ENCODE measurements around the gene NAXE. TPM values are rescaled to one million over a fixed set of nuclear protein-coding genes. Genes with fewer than 3 reads are reported as not detected.
"Not testable (repeated sequence)": the region's sequence is repeated elsewhere in the genome, so short reads cannot be mapped to it uniquely, and the experiment has no call there.

The NAXE gene
- total RNA-seq, 1 donor from 2014 or later = 102 TPM

GRCh38 chr1:156583821-156584622 is 7.6 kb upstream of the NAXE start:
- TF ChIP-seq CTCF (IDR thresholded peaks at IDR 0.05; ENCODE audit: borderline replicate concordance) = peak; percentile 97
- H3K27ac ChIP-seq (replicated peaks) = no peak overlapping the region
- H3K9me3 ChIP-seq (replicated peaks) = no peaks in the 10 kb centered on the region
- no peak overlapping the region for H3K4me3 ChIP-seq
- intact Hi-C loops (cut with micrococcal nuclease) = no loop called here
- no peaks in the 10 kb centered on the region for H3K36me3 ChIP-seq
- no peak for DNase-seq
- no peaks in the 10 kb centered on the region for H3K27me3 ChIP-seq (ENCODE audit: low read depth)
- H3K4me1 ChIP-seq = peaks cover 6% of the 10 kb centered on the region

GRCh38 chr1:156584813-156585212 is 6.8 kb upstream of the NAXE start:
- no peak for DNase-seq
- Histone ChIP-seq H3K4me3 (no peak overlapping the region), H3K4me1 (peaks cover 6% of the 10 kb centered on the region), H3K36me3 (no peaks in the 10 kb centered on the region), H3K27me3 (ENCODE audit: low read depth) (no peaks in the 10 kb centered on the region), H3K27ac (replicated peaks) (no peak overlapping the region), H3K9me3 (replicated peaks) (no peaks in the 10 kb centered on the region)
- intact Hi-C loops (cut with micrococcal nuclease) = no loop called here
- TF ChIP-seq CTCF (IDR thresholded peaks at IDR 0.05; ENCODE audit: borderline replicate concordance) = no peak

GRCh38 chr1:156586323-156586722 is 5.3 kb upstream of the NAXE start:
- Histone ChIP-seq H3K27me3 (ENCODE audit: low read depth) (no peaks in the 10 kb centered on the region), H3K27ac (replicated peaks) (no peak overlapping the region), H3K4me1 (peaks cover 13% of the 10 kb centered on the region), H3K9me3 (replicated peaks) (no peaks in the 10 kb centered on the region), H3K36me3 (no peaks in the 10 kb centered on the region), H3K4me3 (no peak overlapping the region)
- DNase-seq = no peak
- no peak for TF ChIP-seq CTCF (IDR thresholded peaks at IDR 0.05; ENCODE audit: borderline replicate concordance)
- intact Hi-C loops (cut with micrococcal nuclease) = no loop called here

GRCh38 chr1:156586892-156587477 is 4.6 kb upstream of the NAXE start:
- intact Hi-C loops (cut with micrococcal nuclease) = no loop called here
- no peak for DNase-seq

GRCh38 chr1:156587927-156588326 is 3.6 kb upstream of the NAXE start:
- H3K4me3 ChIP-seq; DNase-seq; H3K27me3 ChIP-seq (ENCODE audit: low read depth); H3K27ac ChIP-seq (replicated peaks); intact Hi-C loops (cut with micrococcal nuclease); H3K36me3 ChIP-seq; H3K9me3 ChIP-seq (replicated peaks): not testable (repeated sequence)
- H3K4me1 ChIP-seq = peaks cover 27% of the 10 kb centered on the region

More at GRCh38 chr1:156586892-156587477, 4.6 kb upstream of the NAXE start:
- Histone ChIP-seq H3K4me1 (peaks cover 18% of the 10 kb centered on the region), H3K27me3 (ENCODE audit: low read depth) (no peaks in the 10 kb centered on the region), H3K36me3 (no peaks in the 10 kb centered on the region), H3K4me3 (no peak overlapping the region), H3K9me3 (replicated peaks) (no peaks in the 10 kb centered on the region), H3K27ac (replicated peaks) (no peak overlapping the region)
- no peak for TF ChIP-seq CTCF (IDR thresholded peaks at IDR 0.05; ENCODE audit: borderline replicate concordance)

GRCh38 chr1:156589546-156589945 is 2.0 kb upstream of the NAXE start:
- H3K4me1 ChIP-seq = peaks cover 21% of the 10 kb centered on the region

More at GRCh38 chr1:156589546-156589945, 2.0 kb upstream of the NAXE start:
- H3K27me3 ChIP-seq (ENCODE audit: low read depth) = no peaks in the 10 kb centered on the region
- H3K27ac ChIP-seq (replicated peaks) = no peak overlapping the region
- peaks cover 17% of the 10 kb centered on the region for H3K36me3 ChIP-seq
- no peaks in the 10 kb centered on the region for H3K9me3 ChIP-seq (replicated peaks)
- intact Hi-C loops (cut with micrococcal nuclease) = no loop called here
- TF ChIP-seq CTCF (IDR thresholded peaks at IDR 0.05; ENCODE audit: borderline replicate concordance) = no peak
- no peak overlapping the region for H3K4me3 ChIP-seq
- no peak for DNase-seq

Data from left ventricle myocardium inferior (tissue), 1 donor.